GM18867 (cell line): ENCODE measurements around the gene ABLIM2.

Source experiments
- ATAC-seq: cut with Tn5 transposase; IDR thresholded peaks from one replicate; pipeline ENCODE4 v1.9.1; 2021; ENCODE audit warnings: mild to moderate bottlenecking, moderate library complexity; ENCODE audit not compliant: unreplicated experiment

The ABLIM2 gene

GRCh38 chr4:8107146-8107657 lies 51.4 kb downstream of the ABLIM2 start:
- ATAC-seq = no peak

GRCh38 chr4:8106451-8107025 lies 52.1 kb downstream of the ABLIM2 start:
- no peak for ATAC-seq

- ATAC-seq = no peak
These were observed 53.1 kb downstream of the ABLIM2 start for GRCh38 chr4:8105306-8106100.

- ATAC-seq = no peak
These were observed 53.9 kb downstream of the ABLIM2 start for GRCh38 chr4:8104491-8105305.

GRCh38 chr4:8103421-8104390 lies 54.9 kb downstream of the ABLIM2 start:
- ATAC-seq = no peak

GRCh38 chr4:8102831-8103230 lies 55.8 kb downstream of the ABLIM2 start:
- no peak for ATAC-seq

GRCh38 chr4:8102076-8102355 lies 56.6 kb downstream of the ABLIM2 start:
- ATAC-seq = no peak

- no peak for ATAC-seq
These were observed 57.2 kb downstream of the ABLIM2 start for GRCh38 chr4:8101213-8102075.

GRCh38 chr4:8099981-8100464 lies 58.6 kb downstream of the ABLIM2 start:
- ATAC-seq = no peak

- ATAC-seq = no peak
These were observed 60.1 kb downstream of the ABLIM2 start for GRCh38 chr4:8098506-8098905.

- no peak for ATAC-seq
These were observed 60.8 kb downstream of the ABLIM2 start for GRCh38 chr4:8097721-8098345.

- no peak for ATAC-seq
These were observed 61.5 kb downstream of the ABLIM2 start for GRCh38 chr4:8097141-8097541.

GRCh38 chr4:8096690-8097061 lies 61.9 kb downstream of the ABLIM2 start:
- ATAC-seq = no peak

GRCh38 chr4:8095956-8096689 lies 62.5 kb downstream of the ABLIM2 start:
- ATAC-seq = no peak

GRCh38 chr4:8093587-8094274 lies 64.9 kb downstream of the ABLIM2 start:
- no peak for ATAC-seq

- no peak for ATAC-seq
These were observed 66.3 kb downstream of the ABLIM2 start for GRCh38 chr4:8092282-8092681.

- ATAC-seq = no peak
These were observed 67.8 kb downstream of the ABLIM2 start for GRCh38 chr4:8090744-8091301.

GRCh38 chr4:8090312-8090711 lies 68.3 kb downstream of the ABLIM2 start:
- ATAC-seq = no peak
